Pancreas (tissue), 10 donors: ENCODE data around the gene PCDHGA6. TPM values are rescaled to one million over a fixed set of nuclear protein-coding genes. Genes with fewer than 3 reads are reported as not detected.
A peak's percentile ranks its signal among the peaks of the same experiment; 100 is the strongest.
"Not testable (repeated sequence)": the region's sequence is repeated elsewhere in the genome, so short reads cannot be mapped to it uniquely, and the experiment has no call there.

Experiments
- ATAC-seq, 4 donors: fragments of 200-7000 bp; cut with Tn5 transposase; one replicate each; pipeline versions ENCODE4 v1.8.0 to v1.9.1; 2020; ENCODE audit warnings: mild to moderate bottlenecking in 4 of 4, moderate library complexity in 4 of 4
- DNase-seq, 6 donors: peaks; one replicate each; pipeline ENCODE4 v3.0.0-alpha.2; 2020
- FAIRE-seq: peaks from 2 replicates; lab custom pipeline; 2012; peaks lifted over from hg19 to GRCh38; lab: Jason Lieb, UNC
- H3K27ac ChIP-seq, 4 donors: fragments of 200-600 bp; sonication (generic); 1 replicate in 3 of 4; 2 replicates in 1 of 4; pipeline versions ENCODE4 v1.5.0 to v1.8.0; 2020
- H3K27me3 ChIP-seq, 4 donors: fragments of 200-600 bp; one replicate each; pipeline ENCODE4 v1.8.0; 2021
- H3K36me3 ChIP-seq, 3 donors: fragments of 200-600 bp; sonication (generic) in 1 of 3; one replicate each; pipeline versions ENCODE4 v1.5.0 to v1.8.0; 2020 to 2021
- H3K4me1 ChIP-seq, 3 donors: fragments of 200-600 bp; one replicate each; pipeline ENCODE4 v1.8.0; 2021
- H3K4me3 ChIP-seq, 4 donors: fragments of 200-600 bp; sonication (generic) in 2 of 4; one replicate each; pipeline versions ENCODE4 v1.5.0 to v1.8.0; 2020 to 2021
- H3K9me3 ChIP-seq, 4 donors: fragments of 200-600 bp; one replicate each; pipeline ENCODE4 v1.8.0; 2021
- WGBS, 2 donors: extraction: QIAGEN DNeasy Blood & Tissue Kit; methylation state at CpG; one replicate each; pipeline ENCODE4 v1.1.7; 2013; 5-methylcytosine and 5-hydroxymethylcytosine counted together
- intact Hi-C, 3 donors: fragments of 100-400 bp; cut with DNase I; formaldehyde crosslinking; loops; one replicate each; pipeline versions ENCODE4 v1.11.1 to v1.14.2; 2022
- polyA plus RNA-seq, 2 donors: library from polyadenylated mRNA; stranded (reverse); fragments of 200-250 nt; gene quantifications; one replicate each; pipeline ENCODE4 v1.2.3, GENCODE V29; 2013
- total RNA-seq, 6 donors: library from RNA; stranded (reverse); fragmentation: NEBNext Ultra II Directional in 4 of 6; extraction: Animal tissue kit (Norgen Biotek cat#: 25700) in 4 of 6; gene quantifications; one replicate each; pipeline versions ENCODE4 v1.2.1 to v1.2.4, GENCODE V29; 2021 to 2023
- TF ChIP-seq, protein P1 (sequence below), 4 donors: fragments of 200-600 bp; sonication (generic) in 3 of 4; IDR thresholded peaks; one replicate each; pipeline versions ENCODE4 v1.5.0 to v1.8.0; 2021; ENCODE audit warnings: antibody characterized with exemption in 4 of 4
- donor health status: healthy with polysubstance abuse.
- donor health status: DM: no; HTN: no; CAD: no; lungs with moderate emphysema.
- donor health status: DM: no; HTN: no; CAD: no.
- donor health status: control.
- donor health status: control.
- donor health status: Bipolar disorder and iron deficiency.
- donor health status: DM: yes; HTN: yes; CAD: no.
- donor health status: DM: no; HTN: no; CAD: no.
- donor health status: DM: no; HTN: no; CAD: no.
- donor health status: DM: yes; HTN: yes; CAD: no.

PCDHGA6 gene
- total and polyA plus RNA-seq, 8 donors = 1.1 to 3.1 (median 1.8) TPM

DNA sequence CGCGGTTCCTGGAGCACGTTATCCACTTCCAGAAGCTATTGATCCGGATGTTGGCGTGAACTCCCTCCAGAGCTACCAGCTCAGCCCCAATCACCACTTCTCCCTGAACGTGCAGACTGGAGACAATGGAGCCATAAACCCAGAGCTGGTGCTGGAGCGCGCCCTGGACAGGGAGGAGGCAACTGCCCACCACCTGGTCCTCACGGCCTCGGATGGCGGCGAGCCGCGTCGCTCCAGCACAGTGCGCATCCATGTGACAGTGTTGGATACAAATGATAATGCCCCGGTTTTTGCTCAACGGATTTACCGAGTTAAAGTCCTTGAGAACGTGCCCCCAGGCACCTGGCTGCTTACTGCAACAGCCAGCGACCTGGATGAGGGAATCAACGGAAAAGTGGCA lies 29.7 kb downstream of the PCDHGA6 start:
- TF ChIP-seq, protein P1, sequence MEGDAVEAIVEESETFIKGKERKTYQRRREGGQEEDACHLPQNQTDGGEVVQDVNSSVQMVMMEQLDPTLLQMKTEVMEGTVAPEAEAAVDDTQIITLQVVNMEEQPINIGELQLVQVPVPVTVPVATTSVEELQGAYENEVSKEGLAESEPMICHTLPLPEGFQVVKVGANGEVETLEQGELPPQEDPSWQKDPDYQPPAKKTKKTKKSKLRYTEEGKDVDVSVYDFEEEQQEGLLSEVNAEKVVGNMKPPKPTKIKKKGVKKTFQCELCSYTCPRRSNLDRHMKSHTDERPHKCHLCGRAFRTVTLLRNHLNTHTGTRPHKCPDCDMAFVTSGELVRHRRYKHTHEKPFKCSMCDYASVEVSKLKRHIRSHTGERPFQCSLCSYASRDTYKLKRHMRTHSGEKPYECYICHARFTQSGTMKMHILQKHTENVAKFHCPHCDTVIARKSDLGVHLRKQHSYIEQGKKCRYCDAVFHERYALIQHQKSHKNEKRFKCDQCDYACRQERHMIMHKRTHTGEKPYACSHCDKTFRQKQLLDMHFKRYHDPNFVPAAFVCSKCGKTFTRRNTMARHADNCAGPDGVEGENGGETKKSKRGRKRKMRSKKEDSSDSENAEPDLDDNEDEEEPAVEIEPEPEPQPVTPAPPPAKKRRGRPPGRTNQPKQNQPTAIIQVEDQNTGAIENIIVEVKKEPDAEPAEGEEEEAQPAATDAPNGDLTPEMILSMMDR (IDR thresholded peaks at IDR 0.05) = no peak
- no peak overlapping the region for H3K4me3 ChIP-seq
- H3K36me3 ChIP-seq = no peaks in the 10 kb centered on the region
- H3K27me3 ChIP-seq = no peaks in the 10 kb centered on the region
- intact Hi-C loops = loop anchor here in 1 of 3 donors (10.0 kb wide), 1 partner anchor 151 kb away; no protein-coding TSS in a partner anchor
- FAIRE-seq (no peak), DNase-seq (peak in 1 of 6 donors; percentile 34), ATAC-seq (no peak)
- WGBS, 2 donors = 23 to 27% methylated on average over 22 of the region's 22 CpGs
- peaks cover 0 to 2% (median 0%) of the 10 kb centered on the region in 3 donors for H3K4me1 ChIP-seq
- H3K9me3 ChIP-seq = peaks cover 0 to 6% (median 2%) of the 10 kb centered on the region in 4 donors
- H3K27ac ChIP-seq = no peak overlapping the region

DNA sequence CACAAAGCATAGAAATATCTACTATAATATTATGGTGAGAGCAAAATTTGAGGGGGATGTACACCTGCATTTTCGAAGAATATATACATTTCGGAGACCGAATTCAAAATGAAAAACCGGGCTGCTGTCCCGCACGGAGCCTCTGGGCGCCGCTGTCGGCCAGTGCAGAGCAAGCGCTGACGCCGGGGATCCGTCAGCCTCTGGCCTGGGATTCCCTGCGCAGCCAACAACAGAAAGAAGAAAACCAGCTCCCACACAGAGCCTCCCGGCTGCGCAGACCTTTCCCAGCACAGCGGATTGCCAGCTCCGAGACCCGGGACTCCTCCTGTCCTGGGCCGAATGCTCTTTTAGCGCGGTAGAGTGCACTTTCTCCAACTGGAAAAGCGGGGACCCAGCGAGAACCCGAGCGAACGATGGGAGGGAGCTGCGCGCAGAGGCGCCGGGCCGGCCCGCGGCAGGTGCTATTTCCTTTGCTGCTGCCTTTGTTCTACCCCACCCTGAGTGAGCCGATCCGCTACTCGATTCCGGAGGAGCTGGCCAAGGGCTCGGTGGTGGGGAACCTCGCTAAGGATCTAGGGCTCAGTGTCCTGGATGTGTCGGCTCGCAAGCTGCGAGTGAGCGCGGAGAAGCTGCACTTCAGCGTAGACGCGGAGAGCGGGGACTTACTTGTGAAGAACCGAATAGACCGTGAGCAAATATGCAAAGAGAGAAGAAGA lies 34.3 kb downstream of the PCDHGA6 start, which contains the start of gene PCDHGB6:
Gene PCDHGB6, plus strand, starts transcription at position 232 of the 716 bp plus-strand sequence. Its CDS starts 182 bp downstream, at position 414.
- ATAC-seq = peak; percentile 56 to 90 (median 78)
- DNase-seq = peak in 2 of 6 donors; percentile 35 to 36
- H3K4me1 ChIP-seq, H3K27me3 ChIP-seq, H3K27ac ChIP-seq, H3K36me3 ChIP-seq, FAIRE-seq: not testable (repeated sequence)
- peaks cover 0 to 10% (median 4%) of the 10 kb centered on the region in 4 donors for H3K9me3 ChIP-seq
- H3K4me3 ChIP-seq = peak within 1 kb of the TSS in 2 of 4 donors; percentile 12 to 26
- intact Hi-C loops = loop anchor here in 1 of 3 donors (10.0 kb wide), 1 partner anchor 147 kb away; no protein-coding TSS in a partner anchor
- TF ChIP-seq, protein P1 (IDR thresholded peaks at IDR 0.05) = peak in 3 of 4 donors; percentile 19 to 36 (median 20)
- WGBS, 2 donors = 11 to 13% methylated on average over 46 to 51 of the region's 51 CpGs

GRCh38 chr5:141409598-141410306 lies 36.1 kb downstream of the PCDHGA6 start:
- TF ChIP-seq, protein P1 (IDR thresholded peaks at IDR 0.05) = no peak
- no peak overlapping the region for H3K27ac ChIP-seq
- no peaks in the 10 kb centered on the region for H3K27me3 ChIP-seq
- H3K9me3 ChIP-seq = peaks cover 0 to 18% (median 4%) of the 10 kb centered on the region in 4 donors
- ATAC-seq = no peak
- H3K36me3 ChIP-seq = no peaks in the 10 kb centered on the region
- WGBS, 2 donors = 20 to 21% methylated on average over 62 to 64 of the region's 64 CpGs
- peak in 1 of 6 donors; percentile 27 for DNase-seq
- intact Hi-C loops = loop anchor here in 1 of 3 donors (10.0 kb wide), 2 partner anchors 115 to 145 kb away; no protein-coding TSS in a partner anchor
- no peak for FAIRE-seq
- H3K4me3 ChIP-seq = no peak overlapping the region
- no peaks in the 10 kb centered on the region for H3K4me1 ChIP-seq

DNA sequence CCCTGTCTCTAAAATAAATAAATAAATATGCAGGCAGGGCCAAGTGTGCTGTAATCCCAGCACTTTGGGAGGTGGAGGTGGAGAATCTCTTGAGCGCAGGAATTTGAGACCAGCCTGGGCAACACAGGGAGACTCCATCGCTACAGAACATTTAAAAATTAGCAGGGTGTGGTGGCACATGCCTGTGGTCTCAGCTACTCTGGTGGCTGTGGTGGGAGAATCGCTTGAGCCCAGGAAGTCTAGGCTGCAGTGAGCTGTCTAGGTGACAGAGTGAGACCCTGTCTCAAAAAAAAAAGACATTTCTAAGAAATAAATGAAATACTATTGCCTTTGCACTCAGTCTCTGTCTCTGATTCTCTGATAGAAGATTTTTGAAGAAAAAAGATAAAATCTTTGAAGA lies 37.9 kb downstream of the PCDHGA6 start:
- Histone ChIP-seq H3K4me3 (no peak overlapping the region), H3K27ac (no peak overlapping the region), H3K4me1 (no peaks in the 10 kb centered on the region), H3K9me3 (peaks cover 0 to 18% (median 4%) of the 10 kb centered on the region in 4 donors), H3K36me3 (no peaks in the 10 kb centered on the region), H3K27me3 (no peaks in the 10 kb centered on the region)
- FAIRE-seq (no peak), ATAC-seq (no peak), DNase-seq (no peak)
- TF ChIP-seq, protein P1 (IDR thresholded peaks at IDR 0.05) = no peak
- intact Hi-C loops = loop anchor here in 1 of 3 donors (10.0 kb wide), 1 partner anchor 113 kb away; no protein-coding TSS in a partner anchor
- 60 to 61% methylated on average over 3 of the region's 3 CpGs for WGBS, 2 donors
